ENCODE measurements around the gene TTLL10.

Gene TTLL10

DNA sequence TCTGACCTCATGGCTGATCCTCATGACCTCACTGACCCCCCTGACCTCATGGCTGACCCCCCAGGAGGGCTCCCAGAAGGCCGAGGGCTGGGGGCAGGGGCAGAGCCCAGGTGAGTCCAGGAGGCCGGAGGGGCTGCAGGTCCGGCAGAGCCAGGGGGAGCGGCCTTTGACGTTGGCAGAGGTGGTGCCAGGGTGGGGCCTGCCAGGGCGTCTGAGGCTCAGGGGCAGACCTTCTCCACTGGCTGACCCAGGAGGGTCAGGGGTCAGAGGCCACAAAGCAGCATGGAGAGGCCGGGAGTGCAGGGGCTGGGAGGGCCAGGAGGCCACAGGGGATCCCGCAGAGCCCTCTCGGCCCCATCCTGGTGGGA, 28.1 kb upstream of the TTLL10 start:
- Histone ChIP-seq H3K9ac (ENCODE audit: low read length) (no peak overlapping the region), H3K9me2 (replicated peaks; ENCODE audit: insufficient read depth, low read length) (no peaks in the 10 kb centered on the region), H4K20me1 (ENCODE audit: low read depth, low read length) (no peaks in the 10 kb centered on the region), H3F3A (ENCODE audit: insufficient read depth) (no peaks in the 10 kb centered on the region), H2AFZ (ENCODE audit: low read depth, low read length, severe bottlenecking) (no peak overlapping the region), H3K36me3 (ENCODE audit: low read length) (no peaks in the 10 kb centered on the region), H3K79me2 (ENCODE audit: insufficient read depth, low read length) (no peaks in the 10 kb centered on the region), H3K9me3 (ENCODE audit: insufficient read depth, low read length) (no peaks in the 10 kb centered on the region), H3K27me3 (ENCODE audit: low read length) (no peaks in the 10 kb centered on the region), H3K4me3 (ENCODE audit: insufficient read depth, low read length, poor library complexity, severe bottlenecking) (no peak overlapping the region), H3K27ac (ENCODE audit: low read depth, low read length) (no peak overlapping the region), H3K4me2 (ENCODE audit: low read depth, low read length, poor library complexity, severe bottlenecking) (no peak overlapping the region)
- TF ChIP-seq, protein P1, sequence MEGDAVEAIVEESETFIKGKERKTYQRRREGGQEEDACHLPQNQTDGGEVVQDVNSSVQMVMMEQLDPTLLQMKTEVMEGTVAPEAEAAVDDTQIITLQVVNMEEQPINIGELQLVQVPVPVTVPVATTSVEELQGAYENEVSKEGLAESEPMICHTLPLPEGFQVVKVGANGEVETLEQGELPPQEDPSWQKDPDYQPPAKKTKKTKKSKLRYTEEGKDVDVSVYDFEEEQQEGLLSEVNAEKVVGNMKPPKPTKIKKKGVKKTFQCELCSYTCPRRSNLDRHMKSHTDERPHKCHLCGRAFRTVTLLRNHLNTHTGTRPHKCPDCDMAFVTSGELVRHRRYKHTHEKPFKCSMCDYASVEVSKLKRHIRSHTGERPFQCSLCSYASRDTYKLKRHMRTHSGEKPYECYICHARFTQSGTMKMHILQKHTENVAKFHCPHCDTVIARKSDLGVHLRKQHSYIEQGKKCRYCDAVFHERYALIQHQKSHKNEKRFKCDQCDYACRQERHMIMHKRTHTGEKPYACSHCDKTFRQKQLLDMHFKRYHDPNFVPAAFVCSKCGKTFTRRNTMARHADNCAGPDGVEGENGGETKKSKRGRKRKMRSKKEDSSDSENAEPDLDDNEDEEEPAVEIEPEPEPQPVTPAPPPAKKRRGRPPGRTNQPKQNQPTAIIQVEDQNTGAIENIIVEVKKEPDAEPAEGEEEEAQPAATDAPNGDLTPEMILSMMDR (IDR thresholded peaks at IDR 0.05; ENCODE audit: insufficient read depth, low read length, poor library complexity, severe bottlenecking) = no peak
- TF ChIP-seq EZH2phosphoT487 (conservative IDR thresholded peaks at IDR 0.05; ENCODE audit: low read length) = no peak

DNA sequence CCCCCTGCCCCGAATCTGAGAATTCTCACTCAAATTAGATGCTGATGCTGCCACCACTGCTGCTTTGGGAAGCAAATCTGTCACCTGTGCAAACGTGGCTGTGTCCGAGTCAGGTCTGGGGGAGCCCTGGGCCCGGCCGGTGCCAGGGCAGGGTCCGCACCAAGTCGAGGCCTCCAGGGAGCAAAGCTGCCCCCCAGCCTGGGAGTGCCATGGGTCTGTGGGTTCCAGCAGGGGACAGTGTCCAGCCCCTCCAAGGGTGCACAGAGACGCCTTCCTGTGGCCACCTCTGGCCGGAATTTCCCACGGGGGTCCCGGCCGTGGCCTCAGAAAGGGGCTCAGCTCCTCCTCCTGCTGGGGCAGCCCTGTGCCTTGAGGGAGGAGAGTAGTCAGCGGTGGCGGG, 27.7 kb upstream of the TTLL10 start:
- TF ChIP-seq, protein P1 (IDR thresholded peaks at IDR 0.05; ENCODE audit: insufficient read depth, low read length, poor library complexity, severe bottlenecking) = no peak
- no peaks in the 10 kb centered on the region for H3K9me2 ChIP-seq (replicated peaks; ENCODE audit: insufficient read depth, low read length)
- H3K4me3 ChIP-seq (ENCODE audit: insufficient read depth, low read length, poor library complexity, severe bottlenecking) = no peak overlapping the region
- H3K27ac ChIP-seq (ENCODE audit: low read depth, low read length) = no peak overlapping the region
- no peak overlapping the region for H2AFZ ChIP-seq (ENCODE audit: low read depth, low read length, severe bottlenecking)
- H3K36me3 ChIP-seq (ENCODE audit: low read length) = no peaks in the 10 kb centered on the region
- no peaks in the 10 kb centered on the region for H4K20me1 ChIP-seq (ENCODE audit: low read depth, low read length)
- H3K4me2 ChIP-seq (ENCODE audit: low read depth, low read length, poor library complexity, severe bottlenecking) = no peak overlapping the region
- H3F3A ChIP-seq (ENCODE audit: insufficient read depth) = no peaks in the 10 kb centered on the region
- no peaks in the 10 kb centered on the region for H3K79me2 ChIP-seq (ENCODE audit: insufficient read depth, low read length)
- H3K27me3 ChIP-seq (ENCODE audit: low read length) = no peaks in the 10 kb centered on the region
- H3K9ac ChIP-seq (ENCODE audit: low read length) = no peak overlapping the region
- H3K9me3 ChIP-seq (ENCODE audit: insufficient read depth, low read length) = no peaks in the 10 kb centered on the region

DNA sequence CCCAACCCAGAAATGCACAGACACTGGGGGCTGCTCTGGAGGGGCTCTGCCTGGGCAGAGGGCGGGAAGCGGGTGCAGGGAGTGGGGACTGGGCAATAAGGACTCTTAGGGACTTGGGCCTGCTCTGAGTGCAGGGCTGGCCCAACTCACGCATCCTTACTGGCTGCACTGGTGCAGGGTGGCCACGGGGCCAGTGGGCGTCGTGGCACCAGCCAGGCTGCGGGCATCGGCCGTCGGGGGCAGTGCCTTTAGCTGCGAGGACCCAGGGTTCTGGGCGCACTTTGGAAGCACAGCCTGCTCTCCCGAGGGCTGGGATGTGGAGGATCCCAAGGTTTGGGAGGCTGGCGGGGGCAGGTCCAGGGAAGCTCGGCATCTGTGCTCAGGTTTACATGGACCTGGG, 27.1 kb upstream of the TTLL10 start:
- Histone ChIP-seq H3K9ac (ENCODE audit: low read length) (no peak overlapping the region), H2AFZ (ENCODE audit: low read depth, low read length, severe bottlenecking) (no peak overlapping the region), H3K9me3 (ENCODE audit: insufficient read depth, low read length) (no peaks in the 10 kb centered on the region), H3K4me3 (ENCODE audit: insufficient read depth, low read length, poor library complexity, severe bottlenecking) (no peak overlapping the region), H3K27me3 (ENCODE audit: low read length) (no peaks in the 10 kb centered on the region), H3K79me2 (ENCODE audit: insufficient read depth, low read length) (no peaks in the 10 kb centered on the region), H3K9me2 (replicated peaks; ENCODE audit: insufficient read depth, low read length) (no peaks in the 10 kb centered on the region), H3F3A (ENCODE audit: insufficient read depth) (no peaks in the 10 kb centered on the region), H3K36me3 (ENCODE audit: low read length) (no peaks in the 10 kb centered on the region), H3K4me2 (ENCODE audit: low read depth, low read length, poor library complexity, severe bottlenecking) (no peak overlapping the region), H3K27ac (ENCODE audit: low read depth, low read length) (no peak overlapping the region), H4K20me1 (ENCODE audit: low read depth, low read length) (no peaks in the 10 kb centered on the region)
- TF ChIP-seq, protein P1 (IDR thresholded peaks at IDR 0.05; ENCODE audit: insufficient read depth, low read length, poor library complexity, severe bottlenecking) = no peak
- TF ChIP-seq EZH2phosphoT487 (conservative IDR thresholded peaks at IDR 0.05; ENCODE audit: low read length) = no peak

DNA sequence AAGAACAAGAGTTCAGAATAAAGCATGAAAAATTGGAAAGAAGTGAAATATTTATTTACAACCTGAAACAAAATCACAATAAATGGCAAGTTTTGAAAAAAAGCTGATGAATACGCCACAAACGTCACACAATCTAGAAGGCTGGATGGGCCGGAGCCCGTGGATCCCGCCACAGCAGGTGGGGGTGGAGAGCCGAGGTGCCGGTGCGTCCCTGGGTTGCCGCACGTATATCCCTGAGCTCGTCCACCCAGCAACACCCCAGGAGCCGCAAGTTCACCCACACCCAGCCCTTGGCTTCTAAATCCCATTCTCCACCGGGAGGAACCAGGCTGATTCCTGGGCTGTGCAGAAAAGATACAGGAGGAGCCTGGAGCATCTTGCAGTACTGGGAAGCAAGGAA, 25.6 kb upstream of the TTLL10 start:
- peaks cover 8% of the 10 kb centered on the region; the same call in 1 of the 2 replicates for H3K9me3 ChIP-seq (ENCODE audit: insufficient read depth, low read length)
- no peaks in the 10 kb centered on the region for H3K36me3 ChIP-seq (ENCODE audit: low read length)
- H4K20me1 ChIP-seq (ENCODE audit: low read depth, low read length) = no peaks in the 10 kb centered on the region
- no peaks in the 10 kb centered on the region for H3K79me2 ChIP-seq (ENCODE audit: insufficient read depth, low read length)
- H3K4me3 ChIP-seq (ENCODE audit: insufficient read depth, low read length, poor library complexity, severe bottlenecking) = no peak overlapping the region
- no peaks in the 10 kb centered on the region for H3F3A ChIP-seq (ENCODE audit: insufficient read depth)
- H3K27me3 ChIP-seq (ENCODE audit: low read length) = no peaks in the 10 kb centered on the region
- H3K4me2 ChIP-seq (ENCODE audit: low read depth, low read length, poor library complexity, severe bottlenecking) = no peak overlapping the region
- H3K27ac ChIP-seq (ENCODE audit: low read depth, low read length) = no peak overlapping the region
- no peak for TF ChIP-seq EZH2phosphoT487 (conservative IDR thresholded peaks at IDR 0.05; ENCODE audit: low read length)
- TF ChIP-seq, protein P1 (IDR thresholded peaks at IDR 0.05; ENCODE audit: insufficient read depth, low read length, poor library complexity, severe bottlenecking) = no peak
- no peak overlapping the region for H3K9ac ChIP-seq (ENCODE audit: low read length)
- H2AFZ ChIP-seq (ENCODE audit: low read depth, low read length, severe bottlenecking) = no peak overlapping the region
- no peaks in the 10 kb centered on the region for H3K9me2 ChIP-seq (replicated peaks; ENCODE audit: insufficient read depth, low read length)
